Heart left ventricle (tissue), 16 donors: ENCODE results near the gene SKOR2. TPM values are rescaled to one million over a fixed set of nuclear protein-coding genes. Genes with fewer than 3 reads are reported as not detected.

Source experiments
- ATAC-seq, 4 donors: fragments of 200-7000 bp; cut with Tn5 transposase; one replicate each; pipeline ENCODE4 v1.9.1; 2020 to 2022; ENCODE audit warnings: moderate library complexity in 4 of 4, mild to moderate bottlenecking in 3 of 4, moderate number of reproducible peaks in 1 of 4
- DNase-seq, 5 donors: peaks; one replicate each; pipeline ENCODE4 v3.0.0-alpha.2; 2020
- H3K27ac ChIP-seq, 12 donors: fragments of 200-600 bp; sonication (generic) in 4 of 12; one replicate each; pipeline versions ENCODE4 v1.5.0 to v1.8.0; 2016 to 2022; ENCODE audit warnings: mild to moderate bottlenecking in 2 of 12
- H3K27me3 ChIP-seq, 9 donors: fragments of 200-600 bp; sonication (generic) in 2 of 9; one replicate each; pipeline versions ENCODE4 v1.5.1 to v1.8.0; 2016 to 2022; ENCODE audit warnings: mild to moderate bottlenecking in 3 of 9
- H3K36me3 ChIP-seq, 9 donors: fragments of 200-600 bp; sonication (generic) in 2 of 9; one replicate each; pipeline versions ENCODE4 v1.5.0 to v1.8.0; 2018 to 2022; ENCODE audit warnings: mild to moderate bottlenecking in 2 of 9
- H3K4me1 ChIP-seq, 12 donors: fragments of 200-600 bp; sonication (generic) in 4 of 12; one replicate each; pipeline versions ENCODE4 v1.5.0 to v1.8.0; 2016 to 2022; ENCODE audit warnings: mild to moderate bottlenecking in 3 of 12
- H3K4me3 ChIP-seq, 12 donors: fragments of 200-600 bp; sonication (generic) in 4 of 12; one replicate each; pipeline versions ENCODE4 v1.5.0 to v1.8.0; 2017 to 2022; ENCODE audit warnings: mild to moderate bottlenecking in 9 of 12, moderate library complexity in 4 of 12
- H3K9me3 ChIP-seq, 12 donors: fragments of 200-600 bp; sonication (generic) in 4 of 12; one replicate each; pipeline versions ENCODE4 v1.5.0 to v1.8.0; 2016 to 2022; ENCODE audit warnings: mild to moderate bottlenecking in 1 of 12
- CTCF ChIP-seq, 12 donors: fragments of 200-600 bp; sonication (generic) in 4 of 12; IDR thresholded peaks; one replicate each; pipeline versions ENCODE4 v1.5.0 to v1.8.0; 2018 to 2022; ENCODE audit warnings: antibody characterized with exemption in 12 of 12, mild to moderate bottlenecking in 5 of 12
- POLR2A ChIP-seq, 2 donors: fragments of 450-650 bp; IDR thresholded peaks; one replicate each; pipeline ENCODE4 v1.6.1; 2017; ENCODE audit warnings: antibody characterized with exemption in 2 of 2, mild to moderate bottlenecking in 2 of 2, moderate library complexity in 2 of 2
- WGBS, 4 donors: extraction: QIAGEN DNeasy Blood & Tissue Kit in 2 of 4; methylation state at CpG; one replicate each; pipeline versions ENCODE4 v1.1.5 to v1.1.7; 2013 to 2018; 5-methylcytosine and 5-hydroxymethylcytosine counted together
- intact Hi-C, 10 donors: fragments of 100-400 bp; cut with DNase I; formaldehyde crosslinking; loops; one replicate each; pipeline versions ENCODE4 v1.11.1 to v1.14.2; 2022
- polyA plus RNA-seq, 2 donors: library from polyadenylated mRNA; stranded (reverse); fragments of 200-250 nt; gene quantifications; one replicate each; pipeline ENCODE4 v1.2.3, GENCODE V29; 2013
- total RNA-seq, 9 donors: library from RNA; depleted of rRNA in 2 of 9; stranded (reverse); fragments of >200 nt in 2 of 9; fragmentation: NEBNext Ultra II Directional in 3 of 9; extraction: Animal tissue kit (Norgen Biotek cat#: 25700) in 3 of 9; gene quantifications; one replicate each; pipeline versions ENCODE4 v1.1.0 to v1.2.4, GENCODE V29; 2016 to 2023
- donor health status: ischemic (EF 13 %, LVEDD 7.1; RV severe dilation, severe dysfunction).
- donor health status: healthy with polysubstance abuse.
- donor health status: DM: no; HTN: yes; CAD: no.
- donor health status: DM: no; HTN: no; CAD: no.
- donor health status: ischemic (EF 25% LVEDD 6.9; RV normal size, moderate dysfunction).
- donor health status: ischemic (EF 25% LVEDD 5.7; RV mildly dilated, moderate dysfunction).
- donor health status: healthy.
- donor health status: DM: yes; HTN: yes; CAD: no.
- donor health status: ischemic (EF 35%, LVEDD 5.7; RV mildly dilated, moderate dysfunction).
- donor health status: nonischemic (EF 11% LVEDD 7.7; RV severe dilation, severe dysfunction).
- donor health status: DM: yes; HTN: yes; CAD: no.
- donor health status: PGD.
- donor health status: ischemic (EF 29% LVEDD 5.4; RV normal size, mild dysfunction).
- donor health status: nonischemic (EF 23%, LVEDD 6.1; RV moderate dilation, normal function).

Gene SKOR2
- total and polyA plus RNA-seq, 11 donors: not detected

DNA sequence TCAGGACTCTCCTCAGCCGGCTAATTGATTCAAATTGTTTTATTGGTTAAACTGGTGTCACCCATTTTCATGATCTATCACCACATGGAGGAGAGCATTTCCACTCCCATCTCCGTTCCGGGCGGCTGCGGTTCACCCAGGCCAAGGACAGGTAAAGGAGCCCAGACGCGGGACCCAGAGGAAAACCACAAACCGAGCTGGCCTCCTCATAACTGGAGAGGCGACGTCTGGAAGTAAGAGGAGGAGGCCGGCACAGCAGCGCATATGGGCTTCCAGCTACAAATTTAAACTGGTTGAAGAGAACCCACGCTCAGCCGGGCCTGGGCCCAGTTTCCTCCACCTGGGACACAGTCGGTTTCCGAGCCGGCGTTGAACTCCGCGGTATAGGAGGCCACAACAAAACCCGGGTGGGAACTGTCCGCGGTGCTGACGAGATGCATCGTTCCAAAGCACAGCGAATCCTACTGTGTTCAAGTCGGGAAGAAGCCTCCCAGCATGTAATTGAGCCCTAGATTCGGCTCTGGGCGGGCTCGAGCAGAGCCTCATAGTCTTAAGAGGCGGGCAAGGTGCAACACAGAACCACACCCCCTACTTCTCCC, 3.0 kb upstream of the SKOR2 start:
- Histone ChIP-seq H3K27me3 (peaks cover 32 to 100% (median 77%) of the 10 kb centered on the region in 9 donors), H3K9me3 (no peaks in the 10 kb centered on the region), H3K4me3 (no peak overlapping the region), H3K36me3 (no peaks in the 10 kb centered on the region), H3K4me1 (peaks cover 0 to 6% (median 0%) of the 10 kb centered on the region in 12 donors), H3K27ac (no peak overlapping the region)
- ATAC-seq: peak in 3 of 4 donors; percentile 50 to 63 (median 51)
- intact Hi-C loops: no loop called here
- WGBS, 4 donors: 2 to 6% (median 4%) methylated on average over 19 to 31 of the region's 31 CpGs
- no peak for TF ChIP-seq CTCF (IDR thresholded peaks at IDR 0.05)
- TF ChIP-seq POLR2A (IDR thresholded peaks at IDR 0.05): no peak
- peak in 3 of 5 donors; percentile 42 to 69 (median 55) for DNase-seq

DNA sequence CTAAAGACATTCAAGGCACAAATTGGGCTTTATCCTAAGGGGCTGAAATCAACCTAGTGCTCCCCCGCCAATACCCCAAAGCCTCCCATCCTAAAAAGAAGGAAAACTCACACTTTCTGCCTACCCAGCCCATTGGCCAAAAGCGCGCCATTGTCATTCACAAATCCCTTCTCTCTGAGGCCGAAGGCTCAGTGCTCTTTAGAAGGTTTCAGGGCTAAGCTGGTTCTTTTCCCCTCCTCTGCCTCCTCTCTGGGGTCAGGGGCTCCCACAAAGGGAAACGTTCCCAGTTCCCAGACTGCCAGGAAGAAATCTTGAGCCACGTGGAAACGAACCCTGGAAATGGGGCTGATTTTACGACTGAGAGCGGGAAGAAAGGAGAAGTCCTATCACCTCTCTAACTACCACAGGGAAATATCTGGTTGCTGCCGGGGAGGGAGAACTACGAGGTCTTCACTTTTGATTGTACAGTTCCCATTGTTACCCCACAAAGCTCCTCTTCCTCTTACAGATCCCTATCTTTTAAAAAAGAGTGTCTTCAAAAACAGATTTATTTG, 1.7 kb upstream of the SKOR2 start:
- H3K36me3 ChIP-seq: no peaks in the 10 kb centered on the region
- H3K4me3 ChIP-seq: no peak overlapping the region
- TF ChIP-seq POLR2A (IDR thresholded peaks at IDR 0.05) (no peak), CTCF (IDR thresholded peaks at IDR 0.05) (no peak)
- intact Hi-C loops: no loop called here
- WGBS, 4 donors: 3 to 5% (median 3%) methylated on average over 11 of the region's 11 CpGs
- H3K9me3 ChIP-seq: no peaks in the 10 kb centered on the region
- peaks cover 0 to 6% (median 0%) of the 10 kb centered on the region in 12 donors for H3K4me1 ChIP-seq
- peaks cover 40 to 100% (median 79%) of the 10 kb centered on the region in 9 donors for H3K27me3 ChIP-seq
- ATAC-seq (no peak), DNase-seq (no peak)
- no peak overlapping the region for H3K27ac ChIP-seq

DNA sequence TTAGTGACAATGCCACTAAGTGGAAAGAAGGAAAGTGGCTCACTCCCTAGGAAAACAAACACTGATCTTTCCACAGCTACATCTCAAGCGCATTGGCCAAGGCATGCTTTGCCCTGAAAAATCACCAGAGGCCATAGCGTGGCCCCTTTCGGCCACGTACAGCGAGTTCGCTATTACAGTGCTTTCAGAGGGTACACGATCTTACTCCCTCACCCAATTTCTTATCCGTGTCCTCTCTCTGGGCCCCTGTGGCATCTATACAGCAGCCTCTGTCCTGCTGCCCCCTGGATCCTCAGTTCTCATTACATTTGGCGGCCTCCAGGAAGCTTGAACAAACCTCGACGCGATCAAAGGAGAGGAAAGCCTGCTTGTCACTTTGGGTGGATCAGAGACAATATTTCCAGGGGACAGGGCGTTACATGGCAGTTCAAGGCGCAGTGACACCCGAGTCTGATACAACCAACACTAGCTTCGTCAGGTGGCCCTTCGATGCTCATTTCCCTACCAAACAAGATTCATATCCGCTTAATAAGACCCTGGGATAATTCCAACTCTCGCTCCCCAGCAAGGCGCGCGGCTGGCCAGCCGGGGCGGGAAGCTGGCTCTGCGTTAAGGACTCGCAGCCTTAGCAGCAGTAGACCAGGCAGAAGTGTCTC, 941 bp downstream of the SKOR2 start:
- Histone ChIP-seq H3K27me3 (peaks cover 56 to 100% (median 89%) of the 10 kb centered on the region in 9 donors), H3K9me3 (no peaks in the 10 kb centered on the region), H3K27ac (no peak overlapping the region), H3K36me3 (no peaks in the 10 kb centered on the region), H3K4me3 (no peak overlapping the region), H3K4me1 (peaks cover 0 to 23% (median 0%) of the 10 kb centered on the region in 12 donors)
- TF ChIP-seq POLR2A (IDR thresholded peaks at IDR 0.05): no peak
- no peak for TF ChIP-seq CTCF (IDR thresholded peaks at IDR 0.05)
- WGBS, 4 donors: 4 to 5% (median 4%) methylated on average over 26 of the region's 26 CpGs
- DNase-seq (no peak), ATAC-seq (no peak)
- intact Hi-C loops: no loop called here

- no peak for DNase-seq
- peaks cover 57 to 100% (median 90%) of the 10 kb centered on the region in 9 donors for H3K27me3 ChIP-seq
- no peak for TF ChIP-seq POLR2A (IDR thresholded peaks at IDR 0.05)
Measured at GRCh38 chr18:47249314-47249981, 2.0 kb downstream of the SKOR2 start.

More at GRCh38 chr18:47249314-47249981, 2.0 kb downstream of the SKOR2 start:
- Histone ChIP-seq H3K36me3 (no peaks in the 10 kb centered on the region), H3K4me1 (peaks cover 0 to 23% (median 0%) of the 10 kb centered on the region in 12 donors), H3K9me3 (no peaks in the 10 kb centered on the region), H3K27ac (no peak overlapping the region), H3K4me3 (no peak overlapping the region)
- 5 to 11% (median 7%) methylated on average over 7 of the region's 7 CpGs for WGBS, 4 donors
- ATAC-seq: no peak
- intact Hi-C loops: no loop called here
